Smooth muscle cell (in vitro differentiated cells): ENCODE results near the gene THBS4. TPM values are rescaled to one million over a fixed set of nuclear protein-coding genes. Genes with fewer than 3 reads are reported as not detected.

Experiments used
- DNase-seq: peaks from one replicate; lab custom pipeline; 2025; ENCODE audit not compliant: unreplicated experiment; lab: John Stamatoyannopoulos, UW
- H2AFZ ChIP-seq: fragments of 200-600 bp; sonication (generic); 2 replicates; pipeline ENCODE4 v1.6.0; 2016; ENCODE audit warnings: antibody characterized with exemption, low read depth, mild to moderate bottlenecking
- H3F3A ChIP-seq: fragments of 200-600 bp; sonication (generic); 2 replicates; pipeline ENCODE4 v1.6.0; 2017; ENCODE audit warnings: antibody characterized with exemption, low read depth
- H3K27ac ChIP-seq: fragments of 200-600 bp; sonication (generic); 2 replicates; pipeline ENCODE4 v1.5.1; 2016; ENCODE audit warnings: low read depth, mild to moderate bottlenecking
- H3K27me3 ChIP-seq: fragments of 200-600 bp; sonication (generic); 2 replicates; pipeline ENCODE4 v1.6.1; 2016; ENCODE audit warnings: low read depth, mild to moderate bottlenecking
- H3K36me3 ChIP-seq: fragments of 200-600 bp; sonication (generic); 2 replicates; pipeline ENCODE4 v1.5.1; 2016; ENCODE audit warnings: low read depth
- H3K4me1 ChIP-seq: fragments of 200-600 bp; sonication (generic); 2 replicates; pipeline ENCODE4 v1.5.1; 2016; ENCODE audit warnings: low read depth
- H3K4me2 ChIP-seq: fragments of 200-600 bp; sonication (generic); 2 replicates; pipeline ENCODE4 v1.6.0; 2016; ENCODE audit warnings: mild to moderate bottlenecking
- H3K4me3 ChIP-seq: fragments of 200-600 bp; sonication (generic); 2 replicates; pipeline ENCODE4 v1.5.1; 2016; ENCODE audit warnings: mild to moderate bottlenecking
- H3K79me2 ChIP-seq: fragments of 200-600 bp; sonication (generic); 2 replicates; pipeline ENCODE4 v1.6.0; 2016; ENCODE audit warnings: low read depth, mild to moderate bottlenecking
- H3K9ac ChIP-seq: fragments of 200-600 bp; sonication (generic); 2 replicates; pipeline ENCODE4 v1.6.0; 2016; ENCODE audit warnings: low read depth
- H3K9me3 ChIP-seq: fragments of 200-600 bp; sonication (generic); replicated peaks from 2 replicates; pipeline ENCODE4 v1.5.1; 2016; ENCODE audit warnings: low read depth
- H4K20me1 ChIP-seq: fragments of 200-600 bp; sonication (generic); 2 replicates; pipeline ENCODE4 v1.6.0; 2016; ENCODE audit warnings: low read depth
- WGBS: methylation state at CpG from one replicate; pipeline ENCODE4 v1.1.7; 2016; ENCODE audit warnings: low lambda C conversion rate; 5-methylcytosine and 5-hydroxymethylcytosine counted together
- polyA plus RNA-seq: library from polyadenylated mRNA; unstranded; fragments of >200 nt; fragmentation: Nextera tagmentation; extraction: Ambion mirVana; gene quantifications from 2 replicates; pipeline ENCODE4 v1.2.1, GENCODE V29; 2016
- total RNA-seq: library from RNA; depleted of rRNA; stranded (reverse); fragments of >200 nt; gene quantifications from 2 replicates; pipeline ENCODE4 v1.2.3, GENCODE V29; 2014
- TF ChIP-seq, protein P1 (sequence below): fragments of 200-600 bp; sonication (generic); IDR thresholded peaks from 2 replicates; pipeline ENCODE4 v1.5.1; 2017; ENCODE audit warnings: borderline replicate concordance, mild to moderate bottlenecking, antibody characterized with exemption; ENCODE audit not compliant: insufficient read depth, poor library complexity, severe bottlenecking

The THBS4 gene
- total and polyA plus RNA-seq, 2 experiments from 2014 or later, result 0.61 to 2.9 TPM

DNA sequence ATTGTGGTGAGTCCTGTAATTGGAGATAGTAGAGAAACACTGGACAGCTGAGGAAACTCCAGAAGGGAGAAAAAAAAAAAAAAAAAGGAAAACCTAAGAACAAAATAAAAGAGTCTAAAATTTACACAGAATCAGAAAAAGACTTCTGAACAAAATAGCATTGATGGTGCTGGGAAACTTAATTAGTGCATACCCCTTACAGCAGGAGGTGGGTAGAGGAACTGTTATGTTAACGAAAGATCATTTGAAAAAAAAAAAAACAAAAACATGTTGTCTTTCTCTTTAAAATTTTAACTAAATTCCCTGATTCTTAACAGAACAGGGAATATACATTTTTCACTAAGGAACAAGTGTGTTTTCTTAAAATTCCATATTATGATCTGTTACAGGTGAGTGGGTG, 32.5 kb upstream of the THBS4 start:
- Histone ChIP-seq H3K36me3 (no peaks in the 10 kb centered on the region), H3K4me2 (no peak overlapping the region), H3K9me3 (no peaks in the 10 kb centered on the region), H3K27ac (no peak overlapping the region), H3K4me1 (no peaks in the 10 kb centered on the region), H4K20me1 (no peaks in the 10 kb centered on the region), H2AFZ (no peak overlapping the region), H3K27me3 (no peaks in the 10 kb centered on the region), H3K4me3 (no peak overlapping the region), H3K79me2 (no peaks in the 10 kb centered on the region), H3F3A (no peaks in the 10 kb centered on the region), H3K9ac (no peak overlapping the region)
- no peak for DNase-seq
- 83% methylated on average over 1 of the region's 1 CpG for WGBS
- TF ChIP-seq, protein P1, sequence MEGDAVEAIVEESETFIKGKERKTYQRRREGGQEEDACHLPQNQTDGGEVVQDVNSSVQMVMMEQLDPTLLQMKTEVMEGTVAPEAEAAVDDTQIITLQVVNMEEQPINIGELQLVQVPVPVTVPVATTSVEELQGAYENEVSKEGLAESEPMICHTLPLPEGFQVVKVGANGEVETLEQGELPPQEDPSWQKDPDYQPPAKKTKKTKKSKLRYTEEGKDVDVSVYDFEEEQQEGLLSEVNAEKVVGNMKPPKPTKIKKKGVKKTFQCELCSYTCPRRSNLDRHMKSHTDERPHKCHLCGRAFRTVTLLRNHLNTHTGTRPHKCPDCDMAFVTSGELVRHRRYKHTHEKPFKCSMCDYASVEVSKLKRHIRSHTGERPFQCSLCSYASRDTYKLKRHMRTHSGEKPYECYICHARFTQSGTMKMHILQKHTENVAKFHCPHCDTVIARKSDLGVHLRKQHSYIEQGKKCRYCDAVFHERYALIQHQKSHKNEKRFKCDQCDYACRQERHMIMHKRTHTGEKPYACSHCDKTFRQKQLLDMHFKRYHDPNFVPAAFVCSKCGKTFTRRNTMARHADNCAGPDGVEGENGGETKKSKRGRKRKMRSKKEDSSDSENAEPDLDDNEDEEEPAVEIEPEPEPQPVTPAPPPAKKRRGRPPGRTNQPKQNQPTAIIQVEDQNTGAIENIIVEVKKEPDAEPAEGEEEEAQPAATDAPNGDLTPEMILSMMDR, result no peak

DNA sequence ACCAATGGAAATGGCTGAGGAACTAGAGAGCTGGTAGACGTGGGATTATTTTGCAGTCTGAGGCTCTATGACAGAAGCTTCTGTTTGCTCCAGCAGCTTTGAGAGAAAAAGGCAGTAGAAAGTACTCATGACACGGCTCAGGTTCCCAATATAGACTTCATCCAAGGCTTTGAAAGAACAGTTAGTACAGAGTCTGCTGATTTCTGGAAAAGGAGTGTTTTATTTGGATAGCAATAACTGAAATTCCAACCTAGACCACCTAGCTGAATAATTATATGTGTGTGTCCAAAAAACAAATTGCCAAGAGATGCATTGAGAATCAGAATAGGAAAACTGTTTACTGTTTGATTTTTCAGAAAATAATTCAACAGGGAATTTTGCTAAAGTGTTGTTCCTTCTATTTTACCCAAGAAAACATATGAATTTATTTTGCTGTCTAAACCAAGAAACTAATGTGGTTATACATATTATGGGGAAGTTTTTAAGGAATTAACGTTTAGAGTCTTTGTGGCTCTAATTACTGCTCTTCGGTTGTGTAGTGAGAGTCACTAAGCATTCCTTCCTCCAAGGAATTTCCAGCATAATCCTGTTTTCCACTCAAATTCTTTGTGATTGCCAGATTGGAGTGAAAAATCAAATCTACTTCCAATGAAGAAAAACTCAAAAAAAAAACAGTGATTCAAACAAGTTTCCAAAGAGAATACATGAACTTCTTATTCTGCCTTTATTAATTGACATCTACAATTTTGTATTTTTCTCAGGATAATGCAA, 26.0 kb upstream of the THBS4 start:
- TF ChIP-seq, protein P1, result no peak
- WGBS, result 58% methylated on average over 4 of the region's 4 CpGs
- no peak for DNase-seq
- Histone ChIP-seq H3K4me1 (no peaks in the 10 kb centered on the region), H3K4me2 (no peak overlapping the region), H3K4me3 (no peak overlapping the region), H3K27me3 (no peaks in the 10 kb centered on the region), H4K20me1 (no peaks in the 10 kb centered on the region), H3K27ac (no peak overlapping the region), H3K9me3 (no peaks in the 10 kb centered on the region), H3K9ac (no peak overlapping the region), H3F3A (no peaks in the 10 kb centered on the region), H2AFZ (no peak overlapping the region), H3K36me3 (no peaks in the 10 kb centered on the region), H3K79me2 (no peaks in the 10 kb centered on the region)

DNA sequence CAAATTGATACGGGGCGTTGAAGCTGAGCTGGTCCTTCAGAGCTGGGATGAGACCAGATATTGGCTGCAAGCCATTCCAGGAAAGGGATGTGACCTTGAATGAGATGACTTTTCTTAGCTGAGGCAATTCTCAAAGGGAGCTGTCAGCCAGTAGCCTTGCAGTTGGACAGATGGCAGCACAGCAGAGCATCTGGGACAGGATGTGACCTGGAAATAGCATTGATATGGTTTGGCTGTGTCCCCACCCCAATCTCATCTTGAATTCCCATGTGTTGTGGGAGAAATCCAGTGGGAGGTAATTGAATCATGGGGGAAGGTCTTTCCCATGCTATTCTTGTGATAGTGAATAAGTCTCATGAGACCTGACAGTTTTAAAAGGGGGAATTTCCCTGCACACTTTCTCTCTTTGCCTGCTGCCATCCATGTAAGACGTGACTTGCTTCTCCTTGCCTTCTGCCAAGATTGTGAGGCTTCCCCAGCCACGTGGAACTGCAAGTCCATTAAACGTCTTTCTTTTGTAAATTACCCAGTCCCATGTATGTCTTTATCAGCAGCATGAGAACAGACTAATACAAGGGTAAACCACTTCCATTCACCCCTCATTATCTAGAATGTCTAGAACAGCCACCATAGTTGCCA, 24.3 kb upstream of the THBS4 start:
- H3K9ac ChIP-seq, result no peak overlapping the region
- H3K36me3 ChIP-seq, result no peaks in the 10 kb centered on the region
- TF ChIP-seq, protein P1, result no peak
- no peak overlapping the region for H2AFZ ChIP-seq
- 87% methylated on average over 5 of the region's 5 CpGs for WGBS
- H4K20me1 ChIP-seq, result no peaks in the 10 kb centered on the region
- H3K4me1 ChIP-seq, result no peaks in the 10 kb centered on the region
- no peak overlapping the region for H3K4me2 ChIP-seq
- H3K9me3 ChIP-seq, result no peaks in the 10 kb centered on the region
- no peak overlapping the region for H3K4me3 ChIP-seq
- no peaks in the 10 kb centered on the region for H3K27me3 ChIP-seq
- H3K27ac ChIP-seq, result no peak overlapping the region
- H3F3A ChIP-seq, result no peaks in the 10 kb centered on the region
- no peaks in the 10 kb centered on the region for H3K79me2 ChIP-seq
- DNase-seq, result no peak

DNA sequence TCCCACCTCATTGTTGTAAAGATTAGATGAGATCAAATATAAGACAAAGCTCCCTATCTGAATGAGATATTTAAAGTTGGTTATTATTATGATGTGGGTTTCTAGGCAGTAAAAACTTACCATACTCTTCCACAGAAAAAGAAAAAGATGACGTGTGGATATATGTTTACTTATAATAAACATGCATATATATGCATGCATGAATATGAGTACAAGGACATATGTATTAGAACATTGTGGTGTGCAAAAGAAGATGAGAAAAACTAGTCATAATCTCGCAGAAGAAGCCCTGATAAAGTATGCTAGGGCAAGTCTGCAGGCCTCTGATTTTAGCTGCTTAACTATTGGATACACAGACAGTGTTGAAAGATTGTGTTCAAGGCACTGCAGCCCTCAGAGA, 10.1 kb upstream of the THBS4 start:
- 89% methylated on average over 2 of the region's 2 CpGs for WGBS
- Histone ChIP-seq H3F3A (no peaks in the 10 kb centered on the region), H3K36me3 (no peaks in the 10 kb centered on the region), H3K4me1 (no peaks in the 10 kb centered on the region), H3K9me3 (no peaks in the 10 kb centered on the region), H3K79me2 (no peaks in the 10 kb centered on the region), H3K27me3 (peaks cover 7% of the 10 kb centered on the region), H2AFZ (no peak overlapping the region), H3K4me3 (no peak overlapping the region), H4K20me1 (no peaks in the 10 kb centered on the region), H3K27ac (no peak overlapping the region), H3K9ac (no peak overlapping the region), H3K4me2 (no peak overlapping the region)
- no peak for DNase-seq
- TF ChIP-seq, protein P1, result no peak
